ENCODE data around the gene ALG6. TPM values are rescaled to one million over a fixed set of nuclear protein-coding genes. Genes with fewer than 3 reads are reported as not detected.

The ALG6 gene
- total and polyA plus RNA-seq, 2 of the 13 experiments (the other 11 are each of a cell fraction or from before 2014, with no cell fraction given), result 6.8 to 8.1 TPM

GRCh38 chr1:63448731-63449246, 81.4 kb downstream of the ALG6 start:
- TF ChIP-seq ZNF251 (CRISPR knock-in tag; IDR thresholded peaks at IDR 0.05), result no peak
- TF ChIP-seq ZBTB44 (CRISPR knock-in tag; IDR thresholded peaks at IDR 0.05), result no peak
- TF ChIP-seq IRF2 (CRISPR knock-in tag; IDR thresholded peaks at IDR 0.05), result no peak
- TF ChIP-seq SKI (IDR thresholded peaks at IDR 0.05; ENCODE audit: partially characterized antibody), result no peak
- TF ChIP-seq BRCA1 (CRISPR knock-in tag; IDR thresholded peaks at IDR 0.05), result no peak
- no peak for TF ChIP-seq ZSCAN20 (CRISPR knock-in tag; IDR thresholded peaks at IDR 0.05; ENCODE audit: borderline replicate concordance)
- DNase-seq (ENCODE audit: low spot score) (no peak), ATAC-seq (no peak), FAIRE-seq (no peak)
- no peaks in the 10 kb centered on the region for H3K27me3 ChIP-seq (ENCODE audit: control insufficient read depth in 1 of 2, insufficient read depth in 2 of 2, low read length in 2 of 2)
- no peak overlapping the region for H3K4me2 ChIP-seq (ENCODE audit: low read depth, low read length)
- CTCF ChIA-PET (ENCODE audit: low intra/inter-chr PET ratio, low total read pairs), result no interaction called here
- H3K9me3 ChIP-seq (ENCODE audit: low read length), result no peaks in the 10 kb centered on the region
- H3K4me1 ChIP-seq (ENCODE audit: insufficient read depth, low read length), result no peaks in the 10 kb centered on the region
- intact Hi-C loops (cut with micrococcal nuclease; ENCODE audit: unreplicated experiment), result no loop called here
- no TSS peak for BruUV-seq (replicated peaks)
- no peak overlapping the region for H3K27ac ChIP-seq (ENCODE audit: extremely low read length, insufficient read depth, low read length)
- no peaks in the 10 kb centered on the region for H3K79me2 ChIP-seq (ENCODE audit: insufficient read depth, low read length)
- no peaks in the 10 kb centered on the region for H3K36me3 ChIP-seq (replicated peaks in 1 of 2; ENCODE audit: control insufficient read depth in 1 of 2, insufficient read depth in 2 of 2, low read length in 2 of 2)
- 96% methylated on average over 3 of the region's 3 CpGs for WGBS (ENCODE audit: low lambda C conversion rate)
- in situ Hi-C loops (cut with HindIII; ENCODE audit: extremely low pct_ligation_motif_present, low pct_unique_long_range_greater_than_20kb), result no loop called here
- no peak overlapping the region for H2AFZ ChIP-seq (ENCODE audit: low read length)
- POLR2A ChIA-PET, result no interaction called here
- no peak overlapping the region for H3K9ac ChIP-seq (ENCODE audit: insufficient read depth, low read depth, low read length)
- H3K4me3 ChIP-seq (replicated peaks in 1 of 3; ENCODE audit: insufficient read depth in 1 of 3, low read depth in 2 of 3, low read length in 3 of 3), result no peak overlapping the region
- H4K20me1 ChIP-seq (ENCODE audit: insufficient read depth, low read length), result no peaks in the 10 kb centered on the region

- ChIA-PET POLR2A (no interaction called here), CTCF (ENCODE audit: low intra/inter-chr PET ratio, low total read pairs) (no interaction called here)
- ATAC-seq (no peak), FAIRE-seq (no peak), DNase-seq (ENCODE audit: low spot score) (no peak)
- H3K4me1 ChIP-seq (ENCODE audit: insufficient read depth, low read length), result no peaks in the 10 kb centered on the region
- no peaks in the 10 kb centered on the region for H4K20me1 ChIP-seq (ENCODE audit: insufficient read depth, low read length)
- no peak overlapping the region for H3K4me2 ChIP-seq (ENCODE audit: low read depth, low read length)
- in situ Hi-C loops (cut with HindIII; ENCODE audit: extremely low pct_ligation_motif_present, low pct_unique_long_range_greater_than_20kb) (no loop called here), intact Hi-C loops (cut with micrococcal nuclease; ENCODE audit: unreplicated experiment) (no loop called here)
- H3K27ac ChIP-seq (ENCODE audit: extremely low read length, insufficient read depth, low read length), result no peak overlapping the region
- H3K27me3 ChIP-seq (ENCODE audit: control insufficient read depth in 1 of 2, insufficient read depth in 2 of 2, low read length in 2 of 2), result no peaks in the 10 kb centered on the region
- no peaks in the 10 kb centered on the region for H3K79me2 ChIP-seq (ENCODE audit: insufficient read depth, low read length)
- H3K9ac ChIP-seq (ENCODE audit: insufficient read depth, low read depth, low read length), result no peak overlapping the region
- BruUV-seq (replicated peaks), result no TSS peak
- 96% methylated on average over 1 of the region's 1 CpG for WGBS (ENCODE audit: low lambda C conversion rate)
- no peaks in the 10 kb centered on the region for H3K9me3 ChIP-seq (ENCODE audit: low read length)
- no peak overlapping the region for H3K4me3 ChIP-seq (replicated peaks in 1 of 3; ENCODE audit: insufficient read depth in 1 of 3, low read depth in 2 of 3, low read length in 3 of 3)
- H2AFZ ChIP-seq (ENCODE audit: low read length), result no peak overlapping the region
- H3K36me3 ChIP-seq (replicated peaks in 1 of 2; ENCODE audit: control insufficient read depth in 1 of 2, insufficient read depth in 2 of 2, low read length in 2 of 2), result no peaks in the 10 kb centered on the region
- TF ChIP-seq MLX (CRISPR knock-in tag; IDR thresholded peaks at IDR 0.05) (no peak), GLMP (CRISPR knock-in tag; IDR thresholded peaks at IDR 0.05; ENCODE audit: borderline replicate concordance) (no peak), FOXK1 (CRISPR knock-in tag; IDR thresholded peaks at IDR 0.05; ENCODE audit: borderline replicate concordance, low read depth) (no peak), GPN1 (CRISPR knock-in tag; IDR thresholded peaks at IDR 0.05; ENCODE audit: borderline replicate concordance) (no peak), FOXO1 (CRISPR knock-in tag; IDR thresholded peaks at IDR 0.05) (no peak), ZFP62 (CRISPR knock-in tag; IDR thresholded peaks at IDR 0.05) (no peak), ELF4 (CRISPR knock-in tag; IDR thresholded peaks at IDR 0.05; ENCODE audit: borderline replicate concordance) (no peak)
Measured at GRCh38 chr1:63450416-63450815, 83.0 kb downstream of the ALG6 start.
